OCI-LY3 (cell line): ENCODE measurements around the gene MAPKAP1.

Experiments
- H2AFZ ChIP-seq: fragments of 200-600, 300-600 bp; shearing (Covaris generic); 2 replicates; pipeline ENCODE4 v1.6.0; 2014; ENCODE audit warnings: antibody characterized with exemption, low read depth, low read length
- H3K27ac ChIP-seq: fragments of 200-600, 300-600 bp; sonication (generic); 2 replicates; pipeline ENCODE4 v1.5.1; 2014; ENCODE audit warnings: mild to moderate bottlenecking, low read length, moderate library complexity, mixed read lengths
- H3K27me3 ChIP-seq: fragments of 200-600, 300-600 bp; sonication (generic); 2 replicates; pipeline ENCODE4 v1.6.1; 2014; ENCODE audit warnings: low read depth, low read length, mixed read lengths
- H3K36me3 ChIP-seq: fragments of 200-600, 300-600 bp; sonication (generic); replicated peaks from 2 replicates; pipeline ENCODE3; 2014; ENCODE audit warnings: low read depth, low read length, mixed read lengths
- H3K4me1 ChIP-seq: fragments of 300-600, 200-600 bp; sonication (generic); 2 replicates; pipeline ENCODE4 v1.6.1; 2014; ENCODE audit warnings: low read length, mixed read lengths
- H3K4me2 ChIP-seq: fragments of 200-600, 300-600 bp; sonication (generic); 2 replicates; pipeline ENCODE4 v1.6.1; 2014; ENCODE audit warnings: low read length, mixed read lengths
- H3K4me3 ChIP-seq: fragments of 300-600, 200-600 bp; sonication (generic); 2 replicates; pipeline ENCODE4 v1.5.1; 2014; ENCODE audit warnings: antibody characterized with exemption, mild to moderate bottlenecking, low read length, moderate library complexity
- H3K79me2 ChIP-seq: fragments of 300-600, 200-600 bp; shearing (Covaris generic); 2 replicates; pipeline ENCODE4 v1.6.1; 2014; ENCODE audit warnings: mild to moderate bottlenecking, low read length, mixed read lengths
- H3K9ac ChIP-seq: fragments of 300-600, 200-600 bp; shearing (Covaris generic); 2 replicates; pipeline ENCODE4 v1.6.0; 2014; ENCODE audit warnings: mild to moderate bottlenecking, low read length, moderate library complexity
- H3K9me3 ChIP-seq: fragments of 200-600, 300-600 bp; shearing (Covaris generic); 2 replicates; pipeline ENCODE4 v1.6.1; 2014; ENCODE audit warnings: low read length, mixed read lengths; ENCODE audit not compliant: insufficient read depth
- H4K20me1 ChIP-seq: fragments of 200-600, 300-600 bp; sonication (generic); 2 replicates; pipeline ENCODE4 v1.6.1; 2016; ENCODE audit warnings: low read length, mixed read lengths; ENCODE audit not compliant: insufficient read depth
- EZH2phosphoT487 ChIP-seq: fragments of 200-600 bp; shearing (Covaris generic); IDR thresholded peaks from 2 replicates; pipeline ENCODE4 v1.6.1; 2018; ENCODE audit warnings: antibody characterized with exemption, mixed run types, low read depth
- TF ChIP-seq, protein P1 (sequence below): fragments of 200-600, 300-600 bp; sonication (generic); IDR thresholded peaks from 2 replicates; pipeline ENCODE4 v1.5.1; 2014; ENCODE audit warnings: antibody characterized with exemption, low read length, low read depth

Gene MAPKAP1

DNA sequence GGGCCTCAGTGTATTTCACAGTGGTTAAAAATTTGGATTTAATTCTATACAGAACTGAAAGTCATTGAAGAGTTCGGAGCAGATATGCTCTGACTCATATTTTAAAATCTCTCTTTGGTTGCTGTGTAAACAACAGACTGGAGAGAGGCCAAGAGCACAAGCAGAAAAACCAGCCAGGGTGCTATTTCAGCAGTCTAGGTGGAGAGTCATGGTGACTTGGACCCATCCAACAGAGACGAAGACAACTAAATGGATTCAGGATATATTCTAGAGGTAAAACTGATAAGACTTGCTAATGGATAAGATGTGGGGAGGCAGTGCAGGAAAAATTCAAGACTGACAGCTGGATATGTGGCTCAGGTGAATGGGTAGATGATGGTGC lies 168.9 kb downstream of the MAPKAP1 start:
- Histone ChIP-seq H3K9me3 (no peaks in the 10 kb centered on the region), H3K27ac (no peak overlapping the region), H4K20me1 (no peaks in the 10 kb centered on the region), H3K27me3 (no peaks in the 10 kb centered on the region), H2AFZ (no peak overlapping the region), H3K9ac (no peak overlapping the region), H3K4me1 (peaks cover 11% of the 10 kb centered on the region), H3K79me2 (no peaks in the 10 kb centered on the region), H3K4me2 (no peak overlapping the region), H3K36me3 (peaks cover 5% of the 10 kb centered on the region), H3K4me3 (no peak overlapping the region)
- TF ChIP-seq, protein P1, sequence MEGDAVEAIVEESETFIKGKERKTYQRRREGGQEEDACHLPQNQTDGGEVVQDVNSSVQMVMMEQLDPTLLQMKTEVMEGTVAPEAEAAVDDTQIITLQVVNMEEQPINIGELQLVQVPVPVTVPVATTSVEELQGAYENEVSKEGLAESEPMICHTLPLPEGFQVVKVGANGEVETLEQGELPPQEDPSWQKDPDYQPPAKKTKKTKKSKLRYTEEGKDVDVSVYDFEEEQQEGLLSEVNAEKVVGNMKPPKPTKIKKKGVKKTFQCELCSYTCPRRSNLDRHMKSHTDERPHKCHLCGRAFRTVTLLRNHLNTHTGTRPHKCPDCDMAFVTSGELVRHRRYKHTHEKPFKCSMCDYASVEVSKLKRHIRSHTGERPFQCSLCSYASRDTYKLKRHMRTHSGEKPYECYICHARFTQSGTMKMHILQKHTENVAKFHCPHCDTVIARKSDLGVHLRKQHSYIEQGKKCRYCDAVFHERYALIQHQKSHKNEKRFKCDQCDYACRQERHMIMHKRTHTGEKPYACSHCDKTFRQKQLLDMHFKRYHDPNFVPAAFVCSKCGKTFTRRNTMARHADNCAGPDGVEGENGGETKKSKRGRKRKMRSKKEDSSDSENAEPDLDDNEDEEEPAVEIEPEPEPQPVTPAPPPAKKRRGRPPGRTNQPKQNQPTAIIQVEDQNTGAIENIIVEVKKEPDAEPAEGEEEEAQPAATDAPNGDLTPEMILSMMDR, result no peak
- TF ChIP-seq EZH2phosphoT487, result no peak

DNA sequence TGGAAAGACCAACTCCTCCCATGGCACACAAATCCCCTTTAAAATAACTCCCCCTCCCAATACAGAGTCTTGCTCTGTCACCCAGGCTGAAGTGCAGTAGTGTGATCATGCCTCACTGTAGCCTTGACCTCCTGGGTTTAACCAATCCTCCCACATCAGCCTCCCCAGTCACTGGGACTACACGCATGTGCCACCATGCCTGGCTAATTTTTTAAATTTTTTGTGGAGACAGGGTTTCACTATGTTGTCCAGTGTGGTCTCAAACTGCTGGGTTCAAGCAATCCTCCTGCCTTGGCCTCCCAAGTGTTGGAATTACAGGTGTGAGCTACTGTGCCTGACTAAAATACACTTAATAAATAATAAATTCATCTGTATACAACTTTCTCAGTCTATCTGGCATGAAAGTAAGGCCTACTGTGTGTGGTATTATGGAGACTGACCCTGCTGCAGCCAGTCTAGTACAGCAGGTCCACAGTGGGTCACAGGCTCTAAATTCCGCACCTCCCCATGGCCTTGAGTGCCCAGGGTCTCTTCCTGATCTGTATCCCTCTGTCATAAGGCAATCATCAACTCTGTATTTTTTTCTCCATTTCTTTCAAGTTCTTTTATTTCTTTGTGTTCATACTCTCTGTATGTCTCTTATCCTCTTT lies 169.4 kb downstream of the MAPKAP1 start:
- H3K79me2 ChIP-seq, result no peaks in the 10 kb centered on the region
- H3K27me3 ChIP-seq, result no peaks in the 10 kb centered on the region
- H3K4me1 ChIP-seq, result peaks cover 11% of the 10 kb centered on the region
- TF ChIP-seq, protein P1, result no peak
- TF ChIP-seq EZH2phosphoT487, result no peak
- no peaks in the 10 kb centered on the region for H4K20me1 ChIP-seq
- no peak overlapping the region for H3K4me2 ChIP-seq
- peaks cover 5% of the 10 kb centered on the region for H3K36me3 ChIP-seq
- no peak overlapping the region for H2AFZ ChIP-seq
- H3K27ac ChIP-seq, result no peak overlapping the region
- no peak overlapping the region for H3K4me3 ChIP-seq
- no peak overlapping the region for H3K9ac ChIP-seq
- H3K9me3 ChIP-seq, result no peaks in the 10 kb centered on the region

DNA sequence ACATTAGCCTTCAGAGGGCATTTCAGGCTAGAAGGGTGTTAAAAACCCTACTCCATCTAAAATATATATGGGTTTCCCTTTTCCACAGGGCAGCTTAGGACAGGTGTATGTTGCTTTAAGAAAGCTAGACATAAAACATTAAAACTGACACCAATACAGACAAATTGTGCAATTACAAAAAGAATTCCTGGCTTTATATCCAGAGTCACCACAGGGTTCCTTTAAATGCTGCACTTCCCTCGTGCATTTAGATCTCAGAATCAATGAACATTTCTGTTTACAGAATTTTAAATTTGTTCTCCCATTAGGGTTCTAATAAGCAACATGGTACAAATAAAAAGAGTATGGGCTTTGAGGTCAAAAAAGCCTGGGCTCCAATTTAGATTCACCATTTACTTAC lies 170.2 kb downstream of the MAPKAP1 start:
- H3K27me3 ChIP-seq, result no peaks in the 10 kb centered on the region
- H3K4me1 ChIP-seq, result peaks cover 11% of the 10 kb centered on the region
- H3K27ac ChIP-seq, result no peak overlapping the region
- peaks cover 5% of the 10 kb centered on the region for H3K36me3 ChIP-seq
- H3K9me3 ChIP-seq, result no peaks in the 10 kb centered on the region
- no peak overlapping the region for H2AFZ ChIP-seq
- H3K9ac ChIP-seq, result no peak overlapping the region
- no peaks in the 10 kb centered on the region for H4K20me1 ChIP-seq
- TF ChIP-seq, protein P1, result no peak
- TF ChIP-seq EZH2phosphoT487, result no peak
- no peak overlapping the region for H3K4me2 ChIP-seq
- no peak overlapping the region for H3K4me3 ChIP-seq
- no peaks in the 10 kb centered on the region for H3K79me2 ChIP-seq

DNA sequence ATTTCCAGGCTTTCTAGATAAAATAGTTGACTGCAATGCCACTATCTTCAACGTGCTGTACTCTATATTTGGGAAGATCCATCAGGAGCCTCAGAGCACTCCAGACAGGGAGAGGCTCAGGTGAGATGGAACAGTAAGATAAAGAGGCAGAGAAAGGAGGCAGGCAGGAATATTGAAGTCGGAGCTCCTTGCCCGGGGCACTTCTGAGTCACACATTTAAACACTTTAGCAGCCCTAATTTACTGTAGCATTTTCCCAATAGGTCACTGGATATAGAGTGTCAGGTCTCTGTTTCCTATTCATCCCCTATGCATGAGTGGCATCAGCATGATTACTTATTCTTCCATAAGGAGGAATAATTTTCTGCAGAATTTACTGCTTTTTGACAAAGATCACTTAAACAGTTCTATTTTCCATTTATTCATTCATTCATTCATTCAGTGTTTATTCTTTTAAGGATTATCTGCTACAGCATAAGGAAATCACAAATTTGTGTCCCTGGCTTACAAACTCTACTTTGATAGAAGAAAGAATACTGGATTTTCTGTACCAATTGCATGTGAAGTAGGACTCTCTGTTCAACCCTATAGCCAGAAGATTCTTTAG lies 170.7 kb downstream of the MAPKAP1 start:
- no peaks in the 10 kb centered on the region for H3K9me3 ChIP-seq
- no peaks in the 10 kb centered on the region for H3K27me3 ChIP-seq
- TF ChIP-seq EZH2phosphoT487, result no peak
- TF ChIP-seq, protein P1, result no peak
- no peaks in the 10 kb centered on the region for H3K79me2 ChIP-seq
- no peaks in the 10 kb centered on the region for H4K20me1 ChIP-seq
- H3K4me3 ChIP-seq, result no peak overlapping the region
- H3K9ac ChIP-seq, result no peak overlapping the region
- no peak overlapping the region for H3K27ac ChIP-seq
- no peak overlapping the region for H3K4me2 ChIP-seq
- H3K4me1 ChIP-seq, result peaks cover 11% of the 10 kb centered on the region
- peaks cover 5% of the 10 kb centered on the region for H3K36me3 ChIP-seq
- H2AFZ ChIP-seq, result no peak overlapping the region
